ENCODE data around the gene IMMP2L.

Gene IMMP2L

DNA sequence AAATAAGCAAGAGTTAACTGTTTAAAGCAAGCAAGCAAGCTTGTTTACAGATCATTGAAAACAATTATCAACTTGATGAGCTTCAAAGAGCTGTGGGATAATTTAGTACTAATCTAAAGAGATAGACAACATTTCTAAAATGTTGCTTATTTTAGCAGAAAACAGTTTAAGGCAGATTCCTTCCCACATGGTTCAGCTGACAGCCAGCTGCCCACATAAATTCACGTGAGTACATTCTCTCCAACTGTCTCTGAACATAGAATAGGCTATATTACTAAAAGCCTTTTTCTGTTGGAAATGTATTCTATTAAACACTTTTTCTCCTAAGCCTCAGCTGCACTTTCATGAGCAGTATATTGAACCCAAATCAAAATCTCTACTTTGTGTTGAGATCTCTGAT, 297.3 kb downstream of the IMMP2L start:
- no peak overlapping the region for H3K27ac ChIP-seq

GRCh38 chr7:111264111-111264868, 298.0 kb downstream of the IMMP2L start:
- TF ChIP-seq, protein P1, sequence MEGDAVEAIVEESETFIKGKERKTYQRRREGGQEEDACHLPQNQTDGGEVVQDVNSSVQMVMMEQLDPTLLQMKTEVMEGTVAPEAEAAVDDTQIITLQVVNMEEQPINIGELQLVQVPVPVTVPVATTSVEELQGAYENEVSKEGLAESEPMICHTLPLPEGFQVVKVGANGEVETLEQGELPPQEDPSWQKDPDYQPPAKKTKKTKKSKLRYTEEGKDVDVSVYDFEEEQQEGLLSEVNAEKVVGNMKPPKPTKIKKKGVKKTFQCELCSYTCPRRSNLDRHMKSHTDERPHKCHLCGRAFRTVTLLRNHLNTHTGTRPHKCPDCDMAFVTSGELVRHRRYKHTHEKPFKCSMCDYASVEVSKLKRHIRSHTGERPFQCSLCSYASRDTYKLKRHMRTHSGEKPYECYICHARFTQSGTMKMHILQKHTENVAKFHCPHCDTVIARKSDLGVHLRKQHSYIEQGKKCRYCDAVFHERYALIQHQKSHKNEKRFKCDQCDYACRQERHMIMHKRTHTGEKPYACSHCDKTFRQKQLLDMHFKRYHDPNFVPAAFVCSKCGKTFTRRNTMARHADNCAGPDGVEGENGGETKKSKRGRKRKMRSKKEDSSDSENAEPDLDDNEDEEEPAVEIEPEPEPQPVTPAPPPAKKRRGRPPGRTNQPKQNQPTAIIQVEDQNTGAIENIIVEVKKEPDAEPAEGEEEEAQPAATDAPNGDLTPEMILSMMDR (IDR thresholded peaks at IDR 0.05) = no peak
- no peaks in the 10 kb centered on the region for H3K4me1 ChIP-seq (ENCODE audit: control insufficient read depth in 1 of 2, insufficient read depth in 1 of 2, low read depth in 1 of 2, low read length in 1 of 2)
- H3K36me3 ChIP-seq = no peaks in the 10 kb centered on the region
- H3K27ac ChIP-seq = no peak overlapping the region
- H3K9me3 ChIP-seq = no peaks in the 10 kb centered on the region
- H3K4me3 ChIP-seq (ENCODE audit: low read depth in 1 of 2, low read length in 1 of 2) = no peak overlapping the region
- H3K27me3 ChIP-seq = no peaks in the 10 kb centered on the region

More for the DNA sequence above, 297.3 kb downstream of the IMMP2L start:
- TF ChIP-seq, protein P1 (IDR thresholded peaks at IDR 0.05) = no peak
- H3K4me3 ChIP-seq (ENCODE audit: low read depth in 1 of 2, low read length in 1 of 2) = no peak overlapping the region
- no peaks in the 10 kb centered on the region for H3K36me3 ChIP-seq
- no peaks in the 10 kb centered on the region for H3K4me1 ChIP-seq (ENCODE audit: control insufficient read depth in 1 of 2, insufficient read depth in 1 of 2, low read depth in 1 of 2, low read length in 1 of 2)
- no peaks in the 10 kb centered on the region for H3K27me3 ChIP-seq
- H3K9me3 ChIP-seq = no peaks in the 10 kb centered on the region

DNA sequence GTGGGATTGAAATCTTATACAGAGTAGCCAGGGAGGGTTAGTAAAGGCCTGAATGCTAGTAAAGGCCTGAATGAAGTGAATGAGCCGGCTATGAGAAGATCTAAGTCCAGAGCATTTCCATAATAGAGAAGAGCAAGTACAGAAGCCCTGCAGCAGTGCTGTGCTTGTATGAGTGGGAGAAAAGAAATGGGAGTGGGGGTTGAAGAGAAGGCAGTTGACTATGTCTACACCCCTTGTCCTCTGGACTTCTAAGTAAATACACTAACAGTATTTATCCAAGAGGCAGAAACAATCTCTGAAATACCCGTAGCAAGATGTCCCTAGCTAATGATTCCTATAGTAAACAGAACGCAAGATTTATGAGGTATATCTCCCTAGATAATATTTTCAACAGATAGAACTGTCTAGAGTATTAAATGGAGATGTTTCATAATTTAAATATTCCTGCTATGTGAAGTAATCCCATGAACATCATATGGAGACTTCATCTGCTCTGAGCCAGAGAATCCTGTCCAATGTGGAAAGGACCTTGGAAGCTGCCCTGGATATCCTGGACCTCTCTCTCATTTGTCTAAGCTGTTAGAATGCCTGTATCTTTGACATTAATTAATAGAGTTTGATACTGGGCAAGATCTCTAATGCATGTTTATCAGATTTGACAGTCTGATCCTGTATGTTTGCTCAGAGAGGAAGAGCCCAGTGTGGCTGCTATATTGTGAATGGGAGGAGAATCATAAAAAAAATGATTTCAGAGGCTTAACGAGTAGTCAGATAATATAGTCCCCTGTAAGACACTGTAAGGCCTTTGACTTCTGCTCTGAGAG, 299.8 kb downstream of the IMMP2L start:
- H3K4me3 ChIP-seq (ENCODE audit: low read depth in 1 of 2, low read length in 1 of 2) = no peak overlapping the region
- H3K27ac ChIP-seq = no peak overlapping the region
- H3K4me1 ChIP-seq (ENCODE audit: control insufficient read depth in 1 of 2, insufficient read depth in 1 of 2, low read depth in 1 of 2, low read length in 1 of 2) = no peaks in the 10 kb centered on the region
- no peaks in the 10 kb centered on the region for H3K27me3 ChIP-seq
- H3K36me3 ChIP-seq = no peaks in the 10 kb centered on the region
- no peaks in the 10 kb centered on the region for H3K9me3 ChIP-seq
- TF ChIP-seq, protein P1 (IDR thresholded peaks at IDR 0.05) = no peak

- H3K27me3 ChIP-seq = no peaks in the 10 kb centered on the region
- H3K27ac ChIP-seq = no peak overlapping the region
- no peaks in the 10 kb centered on the region for H3K36me3 ChIP-seq
- H3K4me1 ChIP-seq (ENCODE audit: control insufficient read depth in 1 of 2, insufficient read depth in 1 of 2, low read depth in 1 of 2, low read length in 1 of 2) = no peaks in the 10 kb centered on the region
- no peaks in the 10 kb centered on the region for H3K9me3 ChIP-seq
- TF ChIP-seq, protein P1 (IDR thresholded peaks at IDR 0.05) = no peak
- H3K4me3 ChIP-seq (ENCODE audit: low read depth in 1 of 2, low read length in 1 of 2) = no peak overlapping the region
These were observed 300.8 kb downstream of the IMMP2L start for GRCh38 chr7:111261496-111261895.

GRCh38 chr7:111259991-111260390, 302.3 kb downstream of the IMMP2L start:
- Histone ChIP-seq H3K36me3 (no peaks in the 10 kb centered on the region), H3K27ac (no peak overlapping the region), H3K27me3 (no peaks in the 10 kb centered on the region), H3K9me3 (no peaks in the 10 kb centered on the region), H3K4me3 (ENCODE audit: low read depth in 1 of 2, low read length in 1 of 2) (no peak overlapping the region), H3K4me1 (ENCODE audit: control insufficient read depth in 1 of 2, insufficient read depth in 1 of 2, low read depth in 1 of 2, low read length in 1 of 2) (no peaks in the 10 kb centered on the region)
- TF ChIP-seq, protein P1 (IDR thresholded peaks at IDR 0.05) = no peak
